AG04449 (cell line): ENCODE results near the gene ATP5MK.
"Not testable (repeated sequence)": the region's sequence is repeated elsewhere in the genome, so short reads cannot be mapped to it uniquely, and the experiment has no call there.

ENCODE experiments used
- CTCF ChIA-PET: fragments of 350-600 bp; formaldehyde crosslinking; extraction: SDS; loops from one replicate; lab custom pipeline; 2021; ENCODE audit warnings: antibody characterized with exemption; lab: Yijun Ruan, JAX
- POLR2A ChIA-PET: fragments of 400-600, 350-600 bp; formaldehyde crosslinking; extraction: SDS; loops from one replicate; lab custom pipeline; 2020; ENCODE audit warnings: antibody characterized with exemption, inconsistent platforms; lab: Yijun Ruan, JAX
- DNase-seq: peaks from one replicate; pipeline ENCODE4 v3.0.0-alpha.2; 2010; ENCODE audit warnings: low read depth, low spot score
- H3K4me3 ChIP-seq: 2 replicates; pipeline ENCODE4 v1.5.1; 2011; ENCODE audit warnings: low read depth, mild to moderate bottlenecking, control low read depth, low read length
- CTCF ChIP-seq: IDR thresholded peaks from one replicate; pipeline ENCODE4 v1.5.1; 2011; ENCODE audit warnings: mild to moderate bottlenecking, moderate library complexity, low read length, control low read depth, inconsistent platforms; ENCODE audit not compliant: insufficient read depth; ENCODE audit errors: missing control alignments

ATP5MK gene

DNA sequence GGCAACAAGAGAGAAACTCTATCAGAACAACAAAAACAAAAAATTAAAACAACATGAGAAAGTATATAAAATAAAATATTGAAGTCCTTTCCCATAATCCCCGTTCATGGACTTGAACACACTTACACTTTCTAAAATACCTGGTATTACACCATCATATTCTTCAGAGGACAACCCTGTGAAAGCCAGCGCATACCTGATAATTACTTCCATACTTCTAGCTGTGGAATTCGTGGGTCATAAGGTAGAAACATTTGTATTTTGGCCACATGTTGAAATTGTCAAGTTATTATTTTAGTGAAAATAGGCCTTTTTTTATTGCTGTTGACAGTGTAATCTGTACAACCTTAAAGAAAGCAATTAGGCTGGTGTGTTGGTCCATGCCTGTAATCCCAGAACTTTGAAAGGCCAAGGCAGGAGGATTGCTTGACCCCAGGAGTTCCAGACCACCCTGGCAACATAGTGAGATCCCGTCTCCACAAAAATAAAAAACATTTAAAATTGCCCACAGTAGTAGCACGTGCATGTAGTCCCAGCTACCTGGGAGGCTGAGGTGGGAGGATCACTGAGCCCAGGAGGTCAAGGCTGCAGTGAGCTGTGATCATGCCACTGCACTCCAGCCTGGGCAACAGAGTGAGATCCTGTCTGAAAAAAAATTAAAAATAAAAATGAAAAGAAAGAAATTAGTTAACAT is 40.2 kb downstream of the ATP5MK start:
- CTCF ChIA-PET = interaction anchor here (1.2 to 1.7 kb wide), 2 partner anchors 11 to 22 kb away, joined by 4 to 5 read pairs; partner anchors contain the start of gene TAF5
- no peak overlapping the region for H3K4me3 ChIP-seq
- no peak for DNase-seq
- TF ChIP-seq CTCF = no peak
- POLR2A ChIA-PET = no interaction called here

GRCh38 chr10:103354567-103354966 is 41.7 kb downstream of the ATP5MK start:
- H3K4me3 ChIP-seq, DNase-seq, CTCF ChIA-PET, POLR2A ChIA-PET: not testable (repeated sequence)

DNA sequence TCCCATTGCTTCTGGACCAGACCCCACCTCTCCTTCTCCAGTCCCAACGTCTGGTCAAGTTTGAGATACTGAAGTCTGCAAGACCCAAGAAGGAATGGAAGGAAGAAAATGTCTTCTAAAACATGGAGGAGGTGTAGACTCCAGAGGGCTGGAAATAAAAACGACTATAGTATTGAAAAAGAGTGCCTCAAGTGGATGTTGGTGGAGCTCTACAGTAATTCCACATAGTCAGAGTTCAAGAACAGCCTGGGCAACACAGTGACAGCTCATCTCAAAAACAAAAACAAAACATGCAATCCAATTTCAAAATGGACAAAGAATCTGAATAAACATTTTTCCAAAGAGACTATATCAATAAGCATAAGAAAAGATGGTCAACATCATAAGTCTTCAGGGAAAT is 43.0 kb downstream of the ATP5MK start:
- H3K4me3 ChIP-seq = no peak overlapping the region
- TF ChIP-seq CTCF = no peak
- ChIA-PET POLR2A (no interaction called here), CTCF (interaction anchor here (0.7 to 1.7 kb wide), 2 partner anchors 19 to 54 kb away, joined by 3 to 8 read pairs; no protein-coding TSS in a partner anchor)
- no peak for DNase-seq

GRCh38 chr10:103350517-103351260 is 45.6 kb downstream of the ATP5MK start, which contains the start of gene PCGF6:
PCGF6 (minus strand) TSS chr10:103351140; CDS start chr10:103351066, 74 bp downstream.
- ChIA-PET POLR2A (interaction anchor here (0.8 kb wide), 2 partner anchors 17 to 18 kb away, joined by 3 to 4 read pairs; partner anchors contain the start of gene TAF5), CTCF (interaction anchor here (0.9 to 1.9 kb wide), 6 partner anchors 17 to 135 kb away, joined by 3 to 6 read pairs (median 5); no protein-coding TSS in a partner anchor)
- peak; percentile 19 for TF ChIP-seq CTCF
- H3K4me3 ChIP-seq = peak within 1 kb of the TSS; percentile 73
- DNase-seq = no peak

GRCh38 chr10:103350175-103350516 is 46.1 kb downstream of the ATP5MK start:
- TF ChIP-seq CTCF = no peak
- no peak for DNase-seq
- ChIA-PET POLR2A (interaction anchor here (0.8 kb wide), 2 partner anchors 17 to 19 kb away, joined by 3 to 4 read pairs; partner anchors contain the start of gene TAF5), CTCF (interaction anchor here (0.9 to 1.9 kb wide), 6 partner anchors 16 to 135 kb away, joined by 3 to 6 read pairs (median 4); partner anchors contain the start of gene TAF5)
- peak overlapping the region; percentile 73 for H3K4me3 ChIP-seq
